Pulmonary artery endothelial cell (primary cell): ENCODE results near the gene C3orf33. TPM values are rescaled to one million over a fixed set of nuclear protein-coding genes. Genes with fewer than 3 reads are reported as not detected.
"Not testable (repeated sequence)": the region's sequence is repeated elsewhere in the genome, so short reads cannot be mapped to it uniquely, and the experiment has no call there.

ENCODE experiments used
- DNase-seq: peaks from one replicate; pipeline ENCODE4 v3.0.0-alpha.2; 2011; ENCODE audit warnings: low read depth, low spot score
- total RNA-seq: library from RNA; depleted of rRNA; stranded (reverse); fragments of >200 nt; gene quantifications from 2 replicates; pipeline ENCODE4 v1.2.3, GENCODE V29; 2014

C3orf33 gene
- 1.2 and 2.7 TPM in 2 replicates for total RNA-seq

- peak; percentile 10 for DNase-seq
These were observed at the start of gene C3orf33 for GRCh38 chr3:155805802-155806618. C3orf33 (minus strand) TSS chr3:155806278; CDS start chr3:155806252, 26 bp downstream.

DNA sequence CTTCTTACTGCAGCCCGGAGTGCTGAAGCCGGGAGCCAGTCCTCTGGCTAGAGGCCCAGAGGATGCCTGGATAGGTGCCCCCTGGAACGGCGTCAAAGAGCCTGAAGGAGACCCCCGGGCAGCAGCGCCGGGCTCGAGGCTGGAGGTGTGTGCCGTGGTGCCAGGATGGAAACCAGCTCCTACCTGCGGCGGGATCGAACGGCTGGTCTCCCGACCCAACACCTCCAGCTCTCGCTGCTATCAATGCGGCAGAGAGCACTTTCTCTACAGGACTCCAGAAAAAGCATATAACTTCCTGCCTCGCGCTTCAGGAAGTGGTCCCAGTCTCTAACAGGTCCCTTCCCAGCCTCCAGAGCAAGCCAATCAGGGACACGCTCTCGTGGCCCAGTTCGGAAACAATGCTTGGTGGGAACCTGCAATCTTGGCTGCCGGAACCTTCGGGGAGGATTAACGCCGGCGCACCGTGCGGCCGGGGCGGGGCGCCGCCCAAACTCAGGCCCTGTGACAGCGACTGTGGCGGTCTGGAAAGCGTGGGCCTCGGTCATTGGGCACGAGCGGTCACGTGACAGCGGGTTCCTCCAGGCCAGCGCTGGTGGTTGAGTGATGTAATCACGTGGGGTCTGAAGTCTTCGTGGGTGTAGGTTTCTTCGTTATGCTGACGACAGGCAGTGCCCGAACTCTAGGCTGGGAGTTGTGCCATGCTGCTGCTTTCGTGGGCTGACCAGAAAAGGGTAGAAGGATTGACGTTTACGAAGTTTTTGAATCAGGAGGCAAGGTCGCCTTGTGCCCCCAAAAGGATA is 48.3 kb upstream of the C3orf33 start, which contains the start of gene SLC33A1:
SLC33A1 (minus strand) TSS at position 287 of the 800 bp plus-strand sequence. CDS start 430 bp downstream, outside the sequence.
- DNase-seq, result peak; percentile 97

DNA sequence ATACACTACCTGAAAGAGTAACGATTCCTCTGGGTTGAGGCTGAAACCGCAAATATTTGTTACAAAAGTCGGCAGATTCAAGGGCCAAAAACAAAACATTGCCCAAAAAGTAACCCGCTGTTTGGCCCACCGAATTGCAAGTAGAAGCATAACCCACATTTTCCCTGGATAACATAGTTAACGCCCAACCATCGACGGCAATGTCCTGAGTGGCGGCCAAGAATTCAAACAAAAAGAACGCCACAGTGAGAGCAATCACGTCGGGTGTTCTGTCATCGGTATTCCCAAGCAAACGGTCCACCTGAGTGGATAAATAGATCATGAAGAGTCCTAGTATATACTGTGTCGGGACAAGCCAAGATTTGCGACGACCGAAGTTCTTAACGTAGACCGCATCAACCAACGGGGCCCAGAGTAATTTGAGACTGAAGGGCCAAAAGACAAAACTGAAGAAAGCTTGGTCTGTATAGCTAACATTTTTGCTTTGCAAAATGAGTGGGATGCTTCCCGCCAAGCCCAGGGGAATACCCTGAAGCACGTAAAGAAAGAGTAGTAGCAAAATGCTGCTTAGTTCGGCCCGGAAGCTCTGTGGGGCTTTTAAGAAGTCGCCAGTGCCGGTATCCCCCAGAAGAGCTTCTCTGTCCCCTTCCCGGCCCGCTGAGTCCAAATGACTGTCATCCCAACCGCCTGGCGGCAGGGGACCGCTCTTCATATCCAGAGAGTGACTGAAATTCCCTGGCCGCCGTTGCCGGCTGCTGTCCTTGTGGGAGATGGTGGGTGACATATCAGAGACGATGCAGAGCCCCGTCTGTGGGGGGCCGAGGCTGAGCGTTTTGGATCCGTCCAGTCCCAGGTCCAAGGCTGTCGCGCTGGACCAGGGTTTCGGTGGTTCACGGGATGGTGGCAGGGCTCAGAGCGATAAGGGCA is 47.4 kb upstream of the C3orf33 start:
- DNase-seq, result no peak

- DNase-seq, result no peak
These were observed 46.3 kb upstream of the C3orf33 start for GRCh38 chr3:155852341-155852740.

DNA sequence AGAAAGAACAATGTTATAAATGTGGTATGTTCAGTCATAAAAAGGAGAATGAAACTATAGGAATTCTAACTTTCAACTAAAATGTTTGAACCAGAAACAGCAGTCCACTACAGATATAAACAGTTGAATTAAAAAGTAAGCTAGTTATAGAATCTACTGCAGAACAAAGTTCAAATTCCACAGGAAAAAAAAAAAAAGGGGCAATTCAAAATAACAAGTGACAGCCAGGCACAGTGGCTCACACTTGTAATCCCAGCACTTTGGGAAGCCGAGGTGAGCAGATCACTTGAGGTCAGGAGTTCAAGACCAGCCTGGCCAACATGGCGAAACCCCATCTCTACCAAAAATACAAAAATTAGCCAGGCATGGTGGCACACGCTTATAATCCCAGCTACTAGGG is 43.3 kb upstream of the C3orf33 start:
- not testable (repeated sequence) for DNase-seq

DNA sequence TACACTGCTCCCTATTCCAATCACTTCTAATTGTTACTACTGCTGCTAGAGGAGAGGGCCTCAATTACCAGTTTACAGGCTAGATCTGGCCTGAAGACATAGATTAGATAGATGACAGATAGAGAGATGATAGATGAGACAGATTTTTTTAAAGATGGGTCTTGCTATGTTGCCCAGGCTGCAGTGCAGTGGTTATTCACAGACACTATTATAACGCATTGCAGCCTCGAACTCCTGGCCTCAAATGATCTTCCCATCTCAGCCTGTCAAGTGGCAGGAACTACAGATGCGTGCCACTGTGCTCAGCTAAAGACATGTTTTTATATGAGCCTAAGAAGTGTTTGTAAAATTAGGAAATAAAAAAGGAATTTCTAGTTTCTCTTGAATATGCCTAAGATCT is 41.9 kb upstream of the C3orf33 start:
- no peak for DNase-seq

GRCh38 chr3:155846119-155846518 is 40.0 kb upstream of the C3orf33 start:
- no peak for DNase-seq

DNA sequence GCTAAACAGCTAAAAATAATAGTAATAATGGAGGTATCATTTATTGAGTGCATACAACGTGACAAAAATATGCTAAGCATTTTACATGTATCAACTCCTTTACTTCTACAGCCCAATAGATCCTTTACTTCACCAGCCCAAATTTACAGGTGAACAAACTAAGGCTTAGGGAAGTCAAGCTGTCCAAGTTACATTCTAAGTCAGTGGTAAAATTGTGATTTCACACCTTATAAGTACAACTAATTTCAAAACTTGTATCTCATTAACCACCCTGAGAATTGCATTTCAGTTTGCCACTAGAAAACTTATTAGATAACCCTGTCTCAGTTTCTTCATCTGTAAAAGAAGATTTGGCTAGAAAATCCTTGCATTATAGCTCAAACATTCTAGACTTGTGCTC is 37.5 kb upstream of the C3orf33 start:
- no peak for DNase-seq

DNA sequence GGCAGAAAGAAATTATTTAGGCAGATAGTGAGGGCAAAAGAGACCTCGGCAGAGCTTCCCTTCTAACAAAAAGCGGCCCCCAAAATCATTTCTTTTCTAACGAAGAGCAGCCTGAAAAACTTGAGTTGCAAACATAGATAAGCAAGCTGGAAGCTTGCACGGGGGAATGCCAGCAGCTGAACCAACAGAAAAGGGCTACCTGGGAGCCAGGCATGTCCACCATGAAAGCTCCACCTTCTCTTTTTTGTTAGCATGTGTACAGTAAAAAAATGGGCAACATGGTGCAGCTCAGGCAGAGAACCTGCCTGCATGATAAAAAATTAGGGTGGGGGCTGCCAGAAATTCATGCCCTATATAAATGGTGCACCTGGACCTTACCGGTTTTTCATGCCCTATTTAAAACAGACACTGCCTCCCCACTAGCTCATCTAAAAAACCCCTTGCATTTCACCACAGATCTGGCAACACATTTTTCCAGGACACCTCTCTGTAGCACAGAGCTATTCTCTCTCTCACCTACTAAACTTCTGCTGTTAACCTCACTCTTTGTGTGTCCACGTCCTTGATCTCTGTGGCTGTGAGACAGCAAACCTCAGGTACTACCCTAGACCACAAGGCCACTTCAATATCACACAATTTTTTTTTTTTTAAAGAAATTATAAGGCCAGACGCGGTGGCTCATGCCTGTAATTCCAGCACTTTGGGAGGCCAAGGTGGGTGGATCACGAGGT is 29.4 kb upstream of the C3orf33 start:
- no peak for DNase-seq

GRCh38 chr3:155828490-155829098 is 22.5 kb upstream of the C3orf33 start:
- not testable (repeated sequence) for DNase-seq

DNA sequence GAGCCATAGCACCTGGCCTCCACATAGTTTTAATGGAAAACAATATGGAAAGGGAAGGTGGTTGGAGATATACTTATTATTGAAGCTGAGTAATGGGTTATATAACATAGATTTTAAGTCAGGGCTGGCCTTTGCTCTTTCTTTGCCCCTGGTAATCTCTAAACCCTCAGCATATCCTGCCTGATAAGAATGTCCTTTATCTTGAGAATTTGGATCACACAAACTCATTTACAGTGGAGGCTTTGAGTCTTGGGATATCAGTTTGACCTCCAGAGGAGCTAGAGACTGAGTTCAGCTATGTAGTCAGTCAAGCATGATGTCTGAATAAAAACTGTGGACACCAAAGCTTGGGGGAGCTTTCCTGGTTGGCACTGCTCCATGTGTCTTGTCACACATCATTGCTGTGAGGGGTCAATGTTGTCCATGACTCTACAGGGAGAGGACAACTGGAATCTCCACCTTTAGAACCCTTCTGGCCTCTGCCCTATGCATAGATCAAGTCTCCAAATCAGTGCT is 9.0 kb upstream of the C3orf33 start:
- no peak for DNase-seq

DNA sequence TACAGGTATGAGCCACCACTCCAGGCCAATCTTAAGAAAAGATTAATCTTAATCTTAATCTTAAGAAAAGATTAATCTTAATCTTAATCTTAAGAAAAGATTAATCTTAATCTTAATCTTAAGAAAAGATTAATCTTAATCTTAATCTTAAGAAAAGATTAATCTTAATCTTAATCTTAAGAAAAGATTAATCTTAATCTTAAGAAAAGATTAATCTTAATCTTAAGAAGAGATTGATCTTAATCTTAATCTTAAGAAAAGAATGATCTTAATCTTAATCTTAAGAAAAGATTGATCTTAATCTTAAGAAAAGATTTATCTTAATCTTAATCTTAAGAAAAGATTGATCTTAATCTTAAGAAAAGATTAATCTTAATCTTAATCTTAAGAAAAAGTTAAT is 7.1 kb upstream of the C3orf33 start:
- DNase-seq, result not testable (repeated sequence)

GRCh38 chr3:155809181-155809580 is 3.1 kb upstream of the C3orf33 start:
- no peak for DNase-seq

DNA sequence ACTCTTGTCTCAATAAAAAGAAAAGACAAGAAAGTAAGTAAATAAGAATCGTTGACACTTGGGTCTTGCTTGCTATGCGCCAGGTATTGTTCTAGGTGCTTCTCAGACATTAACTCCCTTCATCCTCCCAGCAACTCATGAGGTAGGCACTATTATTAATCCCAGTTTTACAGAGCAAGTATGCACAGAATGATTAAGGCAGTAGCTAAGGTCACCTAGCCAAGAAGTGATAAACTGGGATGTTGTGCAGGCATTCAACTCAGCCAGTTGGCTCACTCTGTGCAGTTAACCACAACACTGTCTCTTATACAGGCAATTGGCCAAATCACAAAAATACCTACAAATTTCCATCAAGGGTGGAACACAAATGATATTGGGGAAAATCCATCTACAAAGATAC is 1.7 kb upstream of the C3orf33 start:
- no peak for DNase-seq

DNA sequence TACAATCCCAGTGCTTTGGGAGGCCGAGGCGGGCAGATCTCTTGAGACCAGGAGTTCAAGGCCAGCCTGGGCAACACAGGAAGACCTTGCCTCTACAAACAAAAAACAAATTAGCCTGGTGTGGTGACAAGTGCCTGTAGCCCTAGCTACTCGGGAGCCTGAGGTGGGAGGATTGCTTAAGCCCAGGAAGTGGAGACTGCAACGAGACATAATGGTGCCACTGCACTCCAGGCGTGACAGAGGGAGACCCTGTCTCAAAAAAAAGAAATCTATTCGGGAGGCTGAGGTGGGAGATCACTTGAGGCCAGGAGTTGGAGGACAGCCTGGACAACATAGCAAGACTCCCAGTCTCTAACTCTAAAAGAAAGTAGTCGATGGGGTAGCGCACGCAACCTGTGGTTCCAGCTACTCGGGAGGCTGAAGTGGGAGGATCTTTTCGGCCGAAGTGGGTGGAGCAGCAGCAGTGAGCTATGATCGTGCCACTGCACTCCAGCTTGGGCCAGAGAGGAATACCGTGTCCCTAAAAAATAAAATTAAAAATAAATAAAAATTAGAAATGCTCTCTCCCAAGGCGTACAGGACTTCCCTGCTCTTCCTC is 775 bp downstream of the C3orf33 start:
- no peak for DNase-seq

DNA sequence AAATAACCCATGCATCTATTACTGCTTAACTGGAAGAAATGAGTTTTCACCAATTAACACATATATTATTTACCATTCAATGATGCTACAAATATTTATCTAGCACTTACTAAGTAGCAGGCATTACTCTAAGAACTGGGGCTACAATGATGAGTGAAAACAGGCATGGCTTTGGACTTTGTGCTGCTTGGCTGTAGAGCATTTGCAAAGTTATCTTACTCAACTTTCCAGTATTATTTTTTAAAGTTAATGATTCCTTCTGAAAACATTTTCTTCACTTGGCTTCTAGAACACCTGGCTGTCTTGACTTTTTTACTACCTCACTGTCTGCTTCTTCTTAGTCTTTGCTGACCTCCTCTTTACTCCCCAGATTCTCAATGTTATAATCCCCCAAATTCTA is 1.8 kb downstream of the C3orf33 start:
- DNase-seq, result no peak

- no peak for DNase-seq
These were observed 13.5 kb downstream of the C3orf33 start for GRCh38 chr3:155792532-155792931.

GRCh38 chr3:155791190-155791589 is 14.9 kb downstream of the C3orf33 start:
- DNase-seq, result no peak

- no peak for DNase-seq
These were observed 15.7 kb downstream of the C3orf33 start for GRCh38 chr3:155790272-155790925.
